ENCODE results near the gene ANAPC4. TPM values are rescaled to one million over a fixed set of nuclear protein-coding genes. Genes with fewer than 3 reads are reported as not detected.

Gene ANAPC4
- total RNA-seq, 1 experiment from 2014 or later, result 22.8 TPM

DNA sequence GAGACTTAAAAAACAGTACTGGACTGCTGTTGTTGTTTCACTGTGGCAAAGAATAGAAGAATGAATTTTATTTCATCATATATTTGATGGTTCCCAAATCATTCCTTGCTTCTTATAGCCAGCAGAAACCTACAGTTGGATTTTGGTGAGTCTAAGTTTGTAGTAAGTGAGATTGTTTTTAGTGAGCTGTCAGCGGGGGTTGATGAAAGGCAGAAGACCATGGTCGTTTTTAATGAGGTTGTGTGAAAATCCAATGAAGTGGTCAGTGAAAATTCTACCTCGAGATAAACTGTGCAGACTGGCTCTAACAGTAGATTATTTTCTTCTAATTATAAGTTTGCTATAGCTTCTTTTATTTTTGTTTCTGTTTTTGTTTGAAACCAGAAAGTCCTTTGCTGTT is 36.2 kb downstream of the ANAPC4 start:
- ATAC-seq, result no peak
- in situ Hi-C loops (cut with HindIII; ENCODE audit: low pct_unique_long_range_greater_than_20kb, low sequenced_read_pairs) (no loop called here), intact Hi-C loops (cut with micrococcal nuclease; ENCODE audit: unreplicated experiment) (no loop called here)
- TF ChIP-seq TCF7L2 (IDR thresholded peaks at IDR 0.05; ENCODE audit: low read depth, low read length) (no peak), REST (IDR thresholded peaks at IDR 0.05; ENCODE audit: insufficient read depth in 1 of 2, low read depth in 2 of 2, low read length in 1 of 2) (no peak), POLR2AphosphoS5 (IDR thresholded peaks at IDR 0.05; ENCODE audit: low read depth, low read length) (no peak), CTCF (IDR thresholded peaks at IDR 0.05) (no peak), SIN3A (IDR thresholded peaks at IDR 0.05; ENCODE audit: borderline replicate concordance, insufficient read depth, low read depth, low read length) (no peak)
- Histone ChIP-seq H3K27ac (ENCODE audit: low read length) (no peak overlapping the region), H3K4me3 (ENCODE audit: low read depth in 2 of 2, low read length in 2 of 2) (no peak overlapping the region), H3K4me1 (ENCODE audit: control insufficient read depth, insufficient read depth, low read length) (no peaks in the 10 kb centered on the region), H3K9me3 (ENCODE audit: control insufficient read depth, insufficient read depth, low read depth, low read length) (no peaks in the 10 kb centered on the region), H3K36me3 (ENCODE audit: control insufficient read depth, insufficient read depth, low read length) (peaks cover 13% of the 10 kb centered on the region), H3K27me3 (ENCODE audit: control insufficient read depth, insufficient read depth, low read length) (no peaks in the 10 kb centered on the region)
- CTCF ChIA-PET, result no interaction called here
- POLR2A ChIA-PET, result no interaction called here
- DNase-seq (ENCODE audit: low read depth, low spot score), result no peak
- BruUV-seq (replicated peaks), result no TSS peak

DNA sequence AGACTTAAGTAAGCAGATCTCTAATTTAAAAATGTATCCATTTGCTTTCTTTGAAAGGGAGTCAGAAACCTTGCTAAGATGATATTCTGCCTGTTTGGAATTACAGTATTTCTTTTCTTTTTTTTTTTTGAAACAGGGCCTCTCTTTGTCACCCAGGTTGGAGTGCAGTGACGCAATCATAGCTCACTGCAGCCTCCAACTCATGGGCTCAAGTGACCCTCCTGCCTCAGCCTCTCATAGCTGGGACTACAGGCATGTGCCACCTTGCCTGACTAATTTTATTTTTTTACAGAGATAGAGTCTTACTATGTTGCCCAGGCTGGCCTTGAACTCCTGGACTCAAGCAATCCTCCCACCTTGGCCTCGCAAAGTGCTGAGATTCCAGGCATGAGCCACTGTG is 40.0 kb downstream of the ANAPC4 start:
- no peak for TF ChIP-seq REST (IDR thresholded peaks at IDR 0.05; ENCODE audit: insufficient read depth in 1 of 2, low read depth in 2 of 2, low read length in 1 of 2)
- TF ChIP-seq SIN3A (IDR thresholded peaks at IDR 0.05; ENCODE audit: borderline replicate concordance, insufficient read depth, low read depth, low read length), result no peak
- TF ChIP-seq POLR2AphosphoS5 (IDR thresholded peaks at IDR 0.05; ENCODE audit: low read depth, low read length), result no peak
- no peak for TF ChIP-seq CTCF (IDR thresholded peaks at IDR 0.05)
- no peak for TF ChIP-seq TCF7L2 (IDR thresholded peaks at IDR 0.05; ENCODE audit: low read depth, low read length)
- DNase-seq (ENCODE audit: low read depth, low spot score), result no peak
- BruUV-seq (replicated peaks), result no TSS peak
- ChIA-PET POLR2A (no interaction called here), CTCF (no interaction called here)
- no peaks in the 10 kb centered on the region for H3K27me3 ChIP-seq (ENCODE audit: control insufficient read depth, insufficient read depth, low read length)
- intact Hi-C loops (cut with micrococcal nuclease; ENCODE audit: unreplicated experiment) (no loop called here), in situ Hi-C loops (cut with HindIII; ENCODE audit: low pct_unique_long_range_greater_than_20kb, low sequenced_read_pairs) (no loop called here)
- H3K4me1 ChIP-seq (ENCODE audit: control insufficient read depth, insufficient read depth, low read length), result no peaks in the 10 kb centered on the region
- no peak for ATAC-seq
- no peaks in the 10 kb centered on the region for H3K9me3 ChIP-seq (ENCODE audit: control insufficient read depth, insufficient read depth, low read depth, low read length)
- H3K36me3 ChIP-seq (ENCODE audit: control insufficient read depth, insufficient read depth, low read length), result peaks cover 16% of the 10 kb centered on the region
- H3K27ac ChIP-seq (ENCODE audit: low read length), result no peak overlapping the region
- H3K4me3 ChIP-seq (ENCODE audit: low read depth in 2 of 2, low read length in 2 of 2), result no peak overlapping the region
